Immature natural killer cell (primary cell): Measurements from ENCODE around the gene TTLL1. TPM values are rescaled to one million over a fixed set of nuclear protein-coding genes. Genes with fewer than 3 reads are reported as not detected.

Source experiments
- DNase-seq, 3 donors: peaks; one replicate each; pipeline ENCODE4 v3.0.0; 2022; ENCODE audit warnings: mixed read lengths in 1 of 3
- H3K27ac Mint-ChIP-seq, 6 donors: one replicate each; pipeline ENCODE4 v1.8.0; 2020; ENCODE audit warnings: mixed read lengths in 6 of 6, mild to moderate bottlenecking in 5 of 6, inconsistent platforms in 4 of 6, moderate library complexity in 3 of 6
- H3K27me3 Mint-ChIP-seq, 3 donors: one replicate each; pipeline ENCODE4 v1.8.0; 2020 to 2021; ENCODE audit warnings: low read depth in 3 of 3, mild to moderate bottlenecking in 3 of 3, mixed read lengths in 3 of 3, moderate library complexity in 3 of 3, inconsistent platforms in 1 of 3
- H3K36me3 Mint-ChIP-seq, 3 donors: one replicate each; pipeline ENCODE4 v1.8.0; 2020; ENCODE audit warnings: mixed read lengths in 3 of 3, inconsistent platforms in 2 of 3, mild to moderate bottlenecking in 2 of 3
- H3K4me1 Mint-ChIP-seq, 2 donors: one replicate each; pipeline ENCODE4 v1.8.0; 2020; ENCODE audit warnings: inconsistent platforms in 2 of 2, mild to moderate bottlenecking in 2 of 2, mixed read lengths in 2 of 2, moderate library complexity in 1 of 2
- H3K4me3 Mint-ChIP-seq, 5 donors: one replicate each; pipeline ENCODE4 v1.8.0; 2020; ENCODE audit warnings: mild to moderate bottlenecking in 5 of 5, mixed read lengths in 5 of 5, inconsistent platforms in 3 of 5, moderate library complexity in 3 of 5
- H3K9me3 Mint-ChIP-seq, 6 donors: one replicate each; pipeline ENCODE4 v1.8.0; 2020; ENCODE audit warnings: mild to moderate bottlenecking in 6 of 6, mixed read lengths in 6 of 6, inconsistent platforms in 4 of 6, moderate library complexity in 3 of 6
- polyA plus RNA-seq, 3 donors: library from polyadenylated mRNA; unstranded; fragments of 300-500 nt; fragmentation: Illumina TruSeq; gene quantifications; one replicate each; pipeline ENCODE4 v1.2.3, GENCODE V29; 2021

The TTLL1 gene
- polyA plus RNA-seq, 3 donors from 2014 or later, result 9.4 to 14.4 (median 9.9) TPM

- Mint-ChIP-seq H3K4me1 (peaks cover 24 to 26% of the 10 kb centered on the region in 2 donors), H3K27me3 (peaks cover 2 to 21% (median 8%) of the 10 kb centered on the region in 3 donors), H3K9me3 (peaks cover 0 to 3% (median 0%) of the 10 kb centered on the region in 6 donors), H3K27ac (peak overlapping the region; percentile 80 to 95 (median 86)), H3K4me3 (peak overlapping the region in 2 of 5 donors; percentile 27 to 63), H3K36me3 (peaks cover 0 to 6% (median 3%) of the 10 kb centered on the region in 3 donors)
- DNase-seq, result peak in 2 of 3 donors; percentile 31 to 51
Measured at GRCh38 chr22:43078522-43078921, 10.7 kb downstream of the TTLL1 start.

GRCh38 chr22:43077121-43077877, 11.9 kb downstream of the TTLL1 start:
- Mint-ChIP-seq H3K4me1 (peaks cover 24 to 26% of the 10 kb centered on the region in 2 donors), H3K36me3 (peaks cover 0 to 6% (median 3%) of the 10 kb centered on the region in 3 donors), H3K4me3 (no peak overlapping the region), H3K27me3 (peaks cover 2 to 21% (median 8%) of the 10 kb centered on the region in 3 donors), H3K27ac (peak overlapping the region in 4 of 6 donors; percentile 22 to 86 (median 71)), H3K9me3 (peaks cover 0 to 3% (median 0%) of the 10 kb centered on the region in 6 donors)
- DNase-seq, result no peak

GRCh38 chr22:43066844-43067385, 22.3 kb downstream of the TTLL1 start:
- H3K4me3 Mint-ChIP-seq, result no peak overlapping the region
- peaks cover 0 to 7% (median 4%) of the 10 kb centered on the region in 3 donors for H3K27me3 Mint-ChIP-seq
- peaks cover 5 to 7% of the 10 kb centered on the region in 2 donors for H3K4me1 Mint-ChIP-seq
- peak overlapping the region; percentile 77 to 91 (median 87) for H3K27ac Mint-ChIP-seq
- no peak for DNase-seq
- H3K36me3 Mint-ChIP-seq, result peaks cover 8 to 35% (median 12%) of the 10 kb centered on the region in 3 donors
- H3K9me3 Mint-ChIP-seq, result no peaks in the 10 kb centered on the region

DNA sequence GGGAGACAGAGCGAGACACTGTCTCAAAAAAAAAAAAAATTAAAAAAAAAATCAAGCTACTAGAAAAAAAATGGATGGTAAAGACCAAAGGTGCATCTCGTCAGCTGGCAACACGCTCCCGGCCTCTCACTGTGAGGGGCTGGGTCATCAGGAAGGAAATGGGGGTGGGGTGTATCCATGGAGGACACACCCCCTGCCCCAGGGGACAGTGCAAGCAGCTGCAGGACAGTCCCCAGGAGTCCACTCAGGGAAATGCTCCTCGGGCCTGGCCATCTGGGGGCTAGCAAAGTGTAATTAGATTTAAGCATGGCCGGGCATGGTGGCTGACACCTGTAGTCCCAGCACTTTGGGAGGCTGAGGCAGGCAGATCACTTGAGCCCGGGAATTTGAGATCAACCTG, 23.1 kb downstream of the TTLL1 start:
- peaks cover 12 to 35% (median 18%) of the 10 kb centered on the region in 3 donors for H3K36me3 Mint-ChIP-seq
- no peak for DNase-seq
- H3K4me3 Mint-ChIP-seq, result no peak overlapping the region
- H3K9me3 Mint-ChIP-seq, result no peaks in the 10 kb centered on the region
- peak overlapping the region in 1 of 6 donors; percentile 37 for H3K27ac Mint-ChIP-seq
- peaks cover 0 to 7% (median 4%) of the 10 kb centered on the region in 3 donors for H3K27me3 Mint-ChIP-seq
- H3K4me1 Mint-ChIP-seq, result peaks cover 5 to 7% of the 10 kb centered on the region in 2 donors

DNA sequence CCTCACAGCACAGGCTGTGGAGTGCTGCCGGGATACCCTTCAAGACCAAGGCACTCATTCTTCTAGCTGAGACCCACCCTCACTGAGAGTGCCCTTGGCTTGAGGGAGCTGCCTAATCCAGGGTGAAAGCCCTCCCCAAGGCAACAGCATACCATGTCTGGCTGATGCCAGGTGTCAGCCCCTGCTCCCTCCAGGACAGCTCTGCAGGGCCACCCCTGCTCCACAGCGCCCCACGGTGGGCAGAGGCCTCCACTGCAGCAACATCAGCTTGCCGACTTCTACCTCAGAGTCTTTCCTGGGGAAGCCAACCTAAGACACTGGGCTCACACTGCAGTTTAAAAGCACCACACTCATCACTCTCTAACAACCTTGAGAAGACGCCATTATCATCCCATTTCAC, 29.0 kb downstream of the TTLL1 start:
- no peaks in the 10 kb centered on the region for H3K9me3 Mint-ChIP-seq
- no peaks in the 10 kb centered on the region for H3K4me1 Mint-ChIP-seq
- H3K4me3 Mint-ChIP-seq, result no peak overlapping the region
- DNase-seq, result peak in 2 of 3 donors; percentile 14
- no peaks in the 10 kb centered on the region for H3K27me3 Mint-ChIP-seq
- H3K27ac Mint-ChIP-seq, result no peak overlapping the region
- H3K36me3 Mint-ChIP-seq, result peaks cover 16 to 24% (median 17%) of the 10 kb centered on the region in 3 donors

DNA sequence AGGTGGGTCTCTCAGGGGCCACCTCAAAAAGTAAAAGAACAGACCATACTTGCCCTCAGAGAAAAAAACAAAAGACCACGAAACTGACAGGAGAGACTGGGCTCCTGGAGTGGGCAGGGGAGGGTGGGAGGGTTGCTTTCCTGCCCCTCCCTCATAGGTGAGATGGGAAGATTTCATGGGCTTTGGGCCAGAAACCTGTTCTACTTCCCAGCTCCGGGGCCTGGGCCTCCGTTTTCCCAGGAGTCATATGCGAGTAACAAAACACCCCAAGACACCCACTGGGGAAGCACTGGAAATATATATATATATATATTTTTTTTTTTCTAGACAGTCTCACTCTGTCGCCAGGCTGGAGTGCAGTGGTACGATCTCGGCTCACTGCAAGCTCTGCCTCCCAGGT, 31.6 kb downstream of the TTLL1 start:
- no peaks in the 10 kb centered on the region for H3K4me1 Mint-ChIP-seq
- no peak overlapping the region for H3K4me3 Mint-ChIP-seq
- H3K27me3 Mint-ChIP-seq, result no peaks in the 10 kb centered on the region
- H3K27ac Mint-ChIP-seq, result no peak overlapping the region
- H3K9me3 Mint-ChIP-seq, result no peaks in the 10 kb centered on the region
- DNase-seq, result no peak
- H3K36me3 Mint-ChIP-seq, result peaks cover 9 to 13% (median 10%) of the 10 kb centered on the region in 3 donors

DNA sequence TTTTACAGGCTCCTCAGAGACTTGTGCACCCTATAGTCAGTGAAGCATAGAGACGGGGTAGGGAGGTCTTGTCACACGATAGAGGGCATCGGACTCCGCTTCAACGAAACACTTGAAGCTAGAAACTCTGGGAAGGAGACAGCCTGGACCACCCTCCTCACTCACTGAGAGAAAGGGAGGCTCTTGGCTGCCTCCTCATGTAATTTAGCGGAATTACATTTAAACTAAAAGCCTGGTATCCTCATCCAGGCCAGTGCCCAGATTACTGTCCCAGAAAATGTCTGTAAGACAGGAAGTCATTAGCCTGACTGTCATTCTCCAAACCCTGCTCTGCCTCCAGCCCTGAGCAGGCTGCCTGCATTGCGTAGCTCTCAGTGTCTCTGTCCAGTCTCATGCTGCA, 36.0 kb downstream of the TTLL1 start:
- H3K9me3 Mint-ChIP-seq, result no peaks in the 10 kb centered on the region
- no peaks in the 10 kb centered on the region for H3K27me3 Mint-ChIP-seq
- H3K4me1 Mint-ChIP-seq, result no peaks in the 10 kb centered on the region
- H3K36me3 Mint-ChIP-seq, result peaks cover 0 to 8% (median 5%) of the 10 kb centered on the region in 3 donors
- no peak overlapping the region for H3K4me3 Mint-ChIP-seq
- no peak overlapping the region for H3K27ac Mint-ChIP-seq
- DNase-seq, result no peak

GRCh38 chr22:43050995-43051394, 38.2 kb downstream of the TTLL1 start:
- Mint-ChIP-seq H3K4me1 (no peaks in the 10 kb centered on the region), H3K36me3 (peaks cover 5 to 10% (median 6%) of the 10 kb centered on the region in 3 donors), H3K4me3 (no peak overlapping the region), H3K9me3 (no peaks in the 10 kb centered on the region), H3K27ac (no peak overlapping the region), H3K27me3 (no peaks in the 10 kb centered on the region)
- DNase-seq, result no peak

GRCh38 chr22:43047605-43048004, 41.6 kb downstream of the TTLL1 start:
- Mint-ChIP-seq H3K27me3 (no peaks in the 10 kb centered on the region), H3K4me3 (no peak overlapping the region), H3K27ac (no peak overlapping the region), H3K4me1 (no peaks in the 10 kb centered on the region), H3K36me3 (peaks cover 6 to 10% (median 10%) of the 10 kb centered on the region in 3 donors), H3K9me3 (no peaks in the 10 kb centered on the region)
- no peak for DNase-seq

DNA sequence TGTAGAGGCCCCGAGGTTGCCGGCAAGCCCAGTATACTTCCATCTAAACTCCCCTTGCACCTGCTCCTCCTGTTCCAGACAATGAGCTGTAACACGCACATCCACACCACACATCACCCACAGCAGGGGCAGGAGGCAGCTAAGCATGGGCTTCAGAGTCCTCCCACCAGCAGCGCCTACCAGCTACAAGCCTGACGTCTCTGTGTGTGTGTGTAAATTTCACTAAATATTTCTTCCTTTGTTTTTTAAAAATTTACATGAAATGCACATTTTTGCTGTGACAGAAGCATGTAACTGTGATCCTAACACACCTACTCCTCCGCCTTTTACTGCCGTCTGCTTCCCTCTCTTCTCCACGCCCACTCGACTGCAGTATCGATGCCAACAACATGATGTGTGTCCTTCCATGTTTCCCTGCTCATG, 44.9 kb downstream of the TTLL1 start:
- DNase-seq, result no peak
- H3K4me3 Mint-ChIP-seq, result no peak overlapping the region
- peaks cover 3 to 10% (median 5%) of the 10 kb centered on the region in 3 donors for H3K36me3 Mint-ChIP-seq
- H3K27ac Mint-ChIP-seq, result no peak overlapping the region
- H3K27me3 Mint-ChIP-seq, result no peaks in the 10 kb centered on the region
- H3K4me1 Mint-ChIP-seq, result no peaks in the 10 kb centered on the region
- H3K9me3 Mint-ChIP-seq, result no peaks in the 10 kb centered on the region

- Mint-ChIP-seq H3K4me1 (no peaks in the 10 kb centered on the region), H3K4me3 (no peak overlapping the region), H3K27ac (no peak overlapping the region), H3K27me3 (no peaks in the 10 kb centered on the region), H3K9me3 (no peaks in the 10 kb centered on the region), H3K36me3 (peaks cover 3 to 10% (median 5%) of the 10 kb centered on the region in 3 donors)
- no peak for DNase-seq
Measured at GRCh38 chr22:43042101-43042780, 47.0 kb downstream of the TTLL1 start.

- Mint-ChIP-seq H3K4me1 (no peaks in the 10 kb centered on the region), H3K27ac (no peak overlapping the region), H3K27me3 (no peaks in the 10 kb centered on the region), H3K9me3 (no peaks in the 10 kb centered on the region), H3K36me3 (peaks cover 0 to 4% (median 0%) of the 10 kb centered on the region in 3 donors), H3K4me3 (no peak overlapping the region)
- DNase-seq, result no peak
Measured at GRCh38 chr22:43039800-43040199, 49.4 kb downstream of the TTLL1 start.

GRCh38 chr22:43038325-43038724, 50.9 kb downstream of the TTLL1 start:
- no peak overlapping the region for H3K4me3 Mint-ChIP-seq

More at GRCh38 chr22:43038325-43038724, 50.9 kb downstream of the TTLL1 start:
- peaks cover 0 to 2% (median 0%) of the 10 kb centered on the region in 3 donors for H3K27me3 Mint-ChIP-seq
- H3K36me3 Mint-ChIP-seq, result no peaks in the 10 kb centered on the region
- H3K9me3 Mint-ChIP-seq, result no peaks in the 10 kb centered on the region
- no peak for DNase-seq
- H3K4me1 Mint-ChIP-seq, result peaks cover 0 to 4% of the 10 kb centered on the region in 2 donors
- no peak overlapping the region for H3K27ac Mint-ChIP-seq
